Jurkat, Clone E6-1 (cell line): ENCODE results near the gene TOB1.
"Not testable (repeated sequence)": the region's sequence is repeated elsewhere in the genome, so short reads cannot be mapped to it uniquely, and the experiment has no call there.

Source experiments
- DNase-seq: peaks from one replicate; pipeline ENCODE4 v3.0.0-alpha.2; 2011; ENCODE audit warnings: low read depth, low spot score
- H3K4me3 ChIP-seq: 2 replicates; pipeline ENCODE4 v1.5.1; 2011; ENCODE audit warnings: mild to moderate bottlenecking, low read length, control low read depth, moderate library complexity

Gene TOB1

DNA sequence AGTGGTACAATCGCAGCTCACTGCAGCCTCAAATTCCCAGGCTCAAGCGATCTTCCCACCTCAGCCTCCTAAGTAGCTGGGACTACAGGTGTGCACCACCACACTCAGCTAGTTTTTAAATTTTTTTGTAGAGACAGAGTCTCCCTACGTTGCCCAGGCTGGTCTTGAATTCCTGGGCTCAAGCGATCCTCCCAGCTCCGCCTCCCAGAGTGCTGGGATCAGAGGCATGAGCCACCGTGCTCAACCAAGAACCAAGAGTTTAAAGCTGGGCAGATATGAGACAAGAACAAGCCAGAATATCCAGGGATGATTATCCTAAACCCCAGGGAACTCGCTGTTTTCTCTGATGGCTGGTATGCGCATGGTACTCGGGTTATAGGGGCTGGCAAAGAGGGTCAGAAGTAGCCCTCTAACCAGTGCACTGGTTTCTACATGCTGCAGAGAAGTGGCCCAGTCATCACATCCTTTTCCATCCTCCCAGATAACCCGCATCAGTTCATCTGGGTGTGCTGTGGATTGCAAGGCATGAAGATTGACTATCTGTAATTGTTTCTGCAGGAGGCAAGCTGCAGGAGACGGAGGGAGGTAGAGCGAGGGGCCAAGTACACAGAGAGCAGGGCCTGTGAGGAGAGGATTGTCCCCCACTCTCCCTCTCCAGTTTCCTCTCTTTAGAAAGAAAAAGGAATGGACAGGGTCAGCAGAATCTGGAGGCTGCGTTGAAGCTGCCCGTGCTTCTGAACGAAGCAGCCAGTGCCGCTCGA is 33.6 kb upstream of the TOB1 start:
- no peak for DNase-seq
- H3K4me3 ChIP-seq, result no peak overlapping the region

DNA sequence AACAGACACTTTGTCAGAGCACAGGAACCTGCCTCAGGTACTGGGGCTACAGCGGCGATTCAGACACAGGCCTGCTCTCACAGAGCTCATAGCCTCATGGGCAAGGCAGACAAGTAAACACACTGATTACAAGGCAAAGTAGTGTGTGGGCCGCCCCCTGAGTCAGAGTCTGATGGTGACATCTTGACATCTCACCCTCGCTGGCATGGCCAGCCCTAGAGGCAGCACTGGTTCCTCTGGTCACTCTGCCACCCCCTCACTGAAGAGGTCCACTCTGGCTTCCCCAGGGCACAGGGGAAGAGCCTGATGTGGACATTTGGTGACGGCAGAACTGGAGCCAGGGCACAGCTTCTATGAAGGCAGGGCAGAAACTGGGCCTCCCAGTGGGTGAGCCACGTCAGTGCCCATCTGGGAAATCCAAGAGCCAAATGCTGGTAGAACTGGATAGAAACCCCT is 32.9 kb upstream of the TOB1 start:
- no peak for DNase-seq
- no peak overlapping the region for H3K4me3 ChIP-seq

DNA sequence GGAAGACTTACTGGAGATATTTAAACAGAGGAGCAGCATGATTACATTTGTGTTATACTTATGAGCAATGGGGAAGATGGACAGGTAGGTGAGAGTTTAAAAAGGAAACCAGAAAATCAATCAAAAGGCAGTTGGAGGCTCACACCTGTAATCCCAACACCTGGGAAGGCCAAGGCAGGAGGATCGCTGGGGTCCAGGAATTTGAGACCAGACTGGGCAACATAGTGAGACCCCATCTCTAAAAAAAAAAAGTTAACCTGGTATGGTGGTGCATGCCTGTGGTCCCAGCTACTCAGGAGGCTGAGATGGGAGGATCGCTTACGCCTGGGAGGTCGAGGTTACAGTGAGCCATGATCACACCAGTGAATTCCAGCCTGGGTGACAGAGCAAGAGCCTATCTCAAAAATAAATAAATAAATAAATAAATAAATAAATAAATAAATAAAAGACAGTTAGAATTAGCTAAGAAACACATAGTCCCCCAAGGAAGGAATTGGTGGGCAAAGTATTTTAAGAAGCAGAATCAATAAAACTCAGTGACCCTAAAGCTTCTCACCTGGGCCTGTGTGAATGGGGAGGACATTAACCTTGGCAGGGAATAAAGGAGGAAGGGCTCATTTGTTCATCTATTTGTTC is 32.3 kb upstream of the TOB1 start:
- H3K4me3 ChIP-seq, result no peak overlapping the region
- DNase-seq, result no peak

DNA sequence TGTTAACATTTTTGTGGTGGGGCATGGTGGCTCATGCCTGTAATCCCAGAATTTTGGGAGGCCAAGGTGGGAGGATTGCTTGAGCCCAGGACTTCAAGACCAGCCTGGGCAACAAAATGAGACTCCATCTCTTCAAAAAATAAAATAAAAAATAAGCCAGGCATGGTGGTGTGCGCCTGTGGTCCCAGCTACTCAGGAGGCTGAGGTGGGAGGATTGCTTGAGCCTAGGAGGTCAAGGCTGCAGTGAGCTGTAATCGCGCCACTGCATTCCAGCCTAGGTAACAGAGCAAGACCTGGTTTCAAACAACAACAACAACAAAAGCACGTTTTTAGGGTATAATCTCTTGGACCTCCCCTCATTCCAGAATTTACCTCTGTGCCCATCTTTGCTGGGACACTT is 28.4 kb upstream of the TOB1 start:
- not testable (repeated sequence) for DNase-seq

DNA sequence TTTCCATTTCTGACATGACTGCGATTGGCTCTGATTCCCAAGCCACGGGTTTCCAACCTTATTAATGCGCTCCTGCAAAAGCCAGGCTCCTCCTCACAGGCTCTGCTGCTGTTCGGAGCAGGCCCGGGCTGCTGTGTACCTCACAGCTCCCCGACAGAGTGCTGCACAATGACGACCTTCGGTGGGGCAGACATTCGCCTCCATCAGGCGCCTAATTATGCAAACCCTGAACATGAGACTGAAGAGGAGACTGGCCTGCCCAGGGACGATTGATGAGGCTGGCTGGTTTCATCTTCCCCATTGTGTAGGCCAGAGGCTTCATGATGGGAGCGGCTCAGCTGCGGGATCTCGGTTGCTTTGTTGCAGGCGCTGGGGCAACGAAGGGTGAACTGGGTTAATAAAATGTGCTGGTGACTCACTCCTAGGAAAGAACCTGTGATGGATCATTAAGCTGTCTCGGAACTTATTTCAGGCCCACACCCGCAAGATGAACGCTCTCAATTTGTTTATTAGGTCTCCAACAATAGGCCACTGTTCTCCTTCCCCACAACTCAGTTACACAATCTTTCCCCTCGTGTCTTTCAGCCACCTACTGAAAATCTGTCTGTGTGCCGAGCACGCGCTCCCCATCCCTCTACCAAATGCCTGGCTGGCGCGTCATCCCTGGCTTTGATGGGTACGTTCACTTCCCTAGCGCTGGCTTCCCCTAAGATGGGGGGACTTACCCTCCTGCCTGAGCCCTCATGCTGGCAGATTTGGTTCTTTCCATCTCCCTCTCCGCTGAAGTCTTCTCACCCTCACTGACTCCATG is 27.2 kb upstream of the TOB1 start:
- no peak overlapping the region for H3K4me3 ChIP-seq
- DNase-seq, result no peak

More for the DNA sequence above, 28.4 kb upstream of the TOB1 start:
- not testable (repeated sequence) for H3K4me3 ChIP-seq

DNA sequence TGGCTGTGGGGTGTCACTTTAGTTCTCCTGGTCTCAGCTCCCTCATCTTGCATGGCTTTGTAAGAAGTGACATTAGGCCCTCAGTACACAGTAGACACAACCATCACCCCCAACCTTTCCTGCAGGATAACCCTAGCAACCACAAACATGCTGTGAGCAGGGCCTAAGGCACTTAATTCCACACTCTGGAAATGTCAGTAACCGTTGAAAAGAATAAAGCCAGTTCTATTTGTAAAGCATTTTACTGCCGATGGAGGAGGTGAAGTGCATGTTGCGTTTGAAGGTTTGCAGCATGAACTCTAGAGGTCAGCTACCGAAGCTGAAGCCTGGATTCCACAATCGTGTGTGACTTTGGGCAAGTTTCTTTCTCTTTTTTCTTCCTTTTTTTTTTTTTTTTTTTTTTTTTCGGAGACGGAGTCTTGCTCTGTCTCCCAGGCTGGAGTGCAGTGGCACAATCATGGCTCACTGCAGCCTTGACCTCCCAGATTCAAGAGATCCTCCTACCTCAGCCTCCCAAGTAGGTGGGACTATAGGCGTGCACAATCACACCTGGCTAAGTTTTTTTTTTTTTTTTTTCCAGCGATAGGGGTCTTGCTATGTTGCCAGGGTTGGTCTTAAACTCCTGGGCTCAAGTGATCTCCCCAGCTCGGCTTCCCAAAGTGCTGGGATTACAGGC is 26.1 kb upstream of the TOB1 start:
- DNase-seq, result no peak
- H3K4me3 ChIP-seq, result no peak overlapping the region

DNA sequence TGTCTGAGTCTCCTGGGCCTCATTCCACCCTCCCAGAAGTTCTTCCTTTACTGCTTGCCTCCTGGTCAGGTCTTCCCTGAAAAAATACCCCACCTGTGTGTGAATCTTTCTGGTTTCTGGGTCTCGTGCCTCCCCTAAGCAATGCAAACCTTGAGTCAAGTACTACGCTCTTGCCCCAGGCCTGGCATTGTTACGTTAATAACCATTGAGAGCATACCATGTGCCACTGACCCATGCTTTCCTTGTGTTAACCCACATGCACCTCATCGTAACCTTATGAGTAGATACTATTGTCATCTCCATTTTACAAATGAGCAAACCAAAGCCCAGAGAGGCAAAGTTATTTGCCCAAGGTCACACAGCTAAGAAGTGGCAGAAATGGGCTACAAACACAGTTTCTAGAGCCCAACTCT is 25.4 kb upstream of the TOB1 start:
- no peak overlapping the region for H3K4me3 ChIP-seq
- no peak for DNase-seq

DNA sequence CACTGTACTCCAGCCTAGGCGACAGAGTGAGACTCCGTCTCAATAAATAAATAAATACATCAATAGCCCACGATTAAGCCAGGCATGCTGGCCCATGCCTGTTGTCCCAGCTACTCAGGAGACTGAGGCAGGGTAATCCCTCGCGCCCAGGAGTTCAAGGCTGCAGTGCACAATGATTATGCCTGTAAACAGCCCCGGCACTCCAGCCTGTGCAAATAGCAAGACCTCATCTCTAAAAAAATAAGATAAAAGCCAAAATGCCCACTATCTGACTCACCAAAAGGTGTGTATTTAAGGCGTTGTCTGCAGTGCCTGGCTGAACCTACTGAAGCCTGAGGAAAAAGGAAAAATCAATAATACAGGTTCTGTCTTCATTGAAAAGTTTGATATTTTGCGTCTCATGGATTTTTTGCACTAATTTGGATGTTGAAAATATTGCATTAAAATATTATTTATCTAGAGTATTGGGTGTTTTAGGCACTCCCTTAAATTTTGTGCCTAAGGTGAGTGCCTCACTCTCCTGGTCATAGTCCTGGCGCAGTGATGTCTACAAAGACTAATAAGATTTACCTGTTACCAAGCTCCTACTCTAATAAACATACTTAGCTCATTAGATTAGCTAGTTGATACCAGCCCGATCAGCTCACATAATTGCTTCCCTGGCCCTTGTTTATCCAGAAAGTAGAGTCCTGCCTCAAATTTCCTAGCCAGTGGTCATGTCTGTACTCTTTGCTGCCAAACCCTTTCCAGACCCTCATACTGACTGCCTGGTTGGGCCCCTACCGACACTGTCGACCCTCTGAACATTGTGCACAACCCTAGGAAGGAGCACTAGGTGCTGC is 24.7 kb upstream of the TOB1 start:
- no peak for DNase-seq
- H3K4me3 ChIP-seq, result no peak overlapping the region

DNA sequence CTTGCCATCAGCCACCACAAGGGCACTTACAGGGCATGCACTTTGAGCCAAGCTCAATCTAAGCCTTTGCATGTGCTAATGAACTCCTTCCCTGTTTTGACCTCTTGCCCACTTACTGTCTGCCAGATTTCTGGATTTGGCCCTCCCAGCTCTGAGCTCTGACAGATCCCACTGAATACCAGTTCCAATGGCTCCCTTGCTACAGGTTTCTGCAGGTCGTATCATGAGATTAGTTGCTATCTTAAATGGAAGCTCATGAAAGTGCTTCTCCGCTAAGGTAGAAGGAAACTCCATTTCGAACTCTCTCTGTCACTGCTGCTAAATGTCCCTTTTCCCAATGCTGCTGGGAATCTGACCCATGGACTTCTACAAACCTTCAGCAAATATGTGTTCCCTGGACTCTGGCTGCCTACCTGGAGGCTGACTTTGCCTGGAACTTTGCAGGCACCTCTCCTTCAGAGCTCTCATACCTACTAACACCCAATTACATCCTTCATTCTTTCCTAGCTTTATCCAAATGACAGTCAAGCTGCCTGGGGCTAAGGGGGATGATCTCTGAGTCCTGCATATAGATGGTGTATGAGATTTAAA is 23.5 kb upstream of the TOB1 start:
- H3K4me3 ChIP-seq, result no peak overlapping the region
- no peak for DNase-seq

DNA sequence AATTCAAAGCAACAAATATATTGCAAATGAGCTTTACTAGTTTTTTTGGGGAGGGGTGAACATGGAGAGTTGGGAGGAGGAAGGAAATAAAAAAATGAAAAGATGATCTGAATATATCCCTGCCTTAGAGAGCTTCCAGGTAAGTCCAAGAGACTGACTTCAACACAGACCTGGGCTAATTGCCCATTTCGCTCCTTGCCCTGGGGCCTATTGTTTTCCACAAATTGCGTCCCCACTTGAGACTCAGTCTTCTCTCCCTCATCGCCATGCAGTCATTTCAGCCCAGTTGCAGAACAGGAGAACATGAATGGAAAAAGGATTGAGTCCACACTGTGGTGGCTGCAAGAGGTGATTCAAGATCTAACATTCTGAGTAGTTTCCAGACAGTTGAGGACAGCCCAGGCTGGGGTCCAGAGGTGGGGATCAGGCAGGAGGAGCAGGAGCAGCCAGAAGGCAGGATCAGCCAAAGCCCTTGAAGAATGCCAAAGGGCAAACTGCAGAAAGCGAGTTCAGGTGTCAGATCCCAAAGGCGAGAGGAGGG is 21.6 kb upstream of the TOB1 start:
- DNase-seq, result no peak
- no peak overlapping the region for H3K4me3 ChIP-seq

DNA sequence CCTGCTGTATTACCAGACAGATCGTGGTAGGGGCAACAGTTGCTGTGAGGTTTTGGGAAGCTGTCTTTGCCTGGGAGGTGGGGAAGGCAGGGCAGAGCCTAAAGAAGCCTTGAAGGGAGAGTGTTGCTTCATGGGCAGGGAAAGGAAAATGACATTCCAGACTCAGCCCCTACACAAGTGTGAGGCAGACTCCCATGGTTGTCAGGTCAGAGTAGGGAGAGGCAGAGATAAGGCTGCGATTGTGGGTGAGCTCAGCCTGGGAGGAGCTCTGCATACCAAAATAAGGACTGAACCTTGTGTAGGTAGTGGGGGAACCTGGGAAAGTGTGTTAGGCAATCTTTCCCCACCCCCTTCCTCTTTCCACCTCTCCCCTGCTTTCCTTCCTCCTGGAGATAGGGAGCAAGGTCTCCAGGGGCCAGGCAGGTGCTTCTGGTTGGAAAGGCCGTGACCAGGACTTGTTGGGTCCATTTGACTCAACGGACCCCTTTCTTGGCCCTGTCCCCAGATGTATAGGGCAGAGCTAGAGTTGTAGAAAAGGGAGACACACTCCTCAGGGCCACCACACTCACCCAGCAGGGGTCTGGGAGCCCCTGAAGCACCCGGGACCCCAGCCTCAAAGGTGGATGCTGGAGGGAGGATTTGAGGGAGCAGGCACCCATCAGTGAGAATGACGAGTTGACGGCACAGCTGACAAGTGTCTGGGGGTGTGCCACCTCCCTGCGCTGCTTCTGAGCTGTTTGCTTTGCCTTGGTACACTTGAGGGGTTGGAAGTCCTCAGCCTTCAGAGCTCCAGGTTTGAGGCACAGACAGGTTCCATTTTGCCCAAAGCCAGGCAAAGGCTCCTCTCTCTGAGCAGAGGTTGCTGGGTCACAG is 18.5 kb upstream of the TOB1 start:
- no peak overlapping the region for H3K4me3 ChIP-seq
- DNase-seq, result no peak

DNA sequence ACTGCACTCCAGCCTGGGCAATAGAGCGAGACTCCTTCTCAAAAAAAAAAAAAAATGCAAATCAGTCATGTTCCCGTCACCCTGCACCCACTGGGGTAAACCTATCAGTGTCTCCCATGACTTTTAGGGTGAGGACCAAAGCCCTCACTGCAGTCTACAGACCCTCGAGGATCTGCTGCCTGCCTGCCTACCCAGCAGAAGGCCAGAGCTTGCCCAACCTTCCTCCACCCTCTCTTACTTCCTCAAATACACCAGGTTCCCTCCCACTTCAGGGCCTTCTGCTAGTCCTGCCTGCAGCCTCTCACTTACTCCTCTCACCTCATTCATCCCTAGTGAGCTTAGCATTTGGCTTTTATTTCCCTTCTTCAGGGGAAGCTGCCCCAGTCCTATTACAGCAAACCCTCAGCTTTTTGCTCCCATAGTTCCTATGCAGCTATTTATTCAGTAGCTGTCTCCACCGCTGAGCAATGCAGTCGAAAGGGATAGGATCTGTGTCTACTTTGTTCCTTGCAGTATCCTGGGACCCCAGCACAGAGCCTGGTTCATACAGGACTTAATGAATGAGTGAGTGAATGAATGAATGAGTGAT is 17.8 kb upstream of the TOB1 start:
- no peak for DNase-seq
- H3K4me3 ChIP-seq, result no peak overlapping the region

DNA sequence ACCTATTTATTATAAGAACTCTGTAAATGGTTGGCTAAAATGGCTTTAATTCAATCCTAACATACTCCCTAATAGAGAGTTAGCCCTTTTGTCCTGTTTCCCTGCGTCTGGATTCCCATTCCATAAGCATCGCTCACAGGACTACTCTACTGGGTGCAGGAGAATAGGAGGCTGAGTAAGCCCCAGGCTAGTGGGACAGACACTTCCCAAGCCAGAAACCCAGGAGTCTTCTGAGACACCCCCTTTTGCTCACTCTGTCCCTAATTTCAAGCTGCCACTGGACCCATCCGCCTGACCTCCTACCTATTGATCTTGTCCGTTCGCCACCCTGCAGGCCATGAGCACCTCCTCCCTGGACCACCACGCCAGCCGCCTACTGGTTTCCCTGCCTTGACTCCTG is 16.7 kb upstream of the TOB1 start:
- DNase-seq, result no peak
- no peak overlapping the region for H3K4me3 ChIP-seq

DNA sequence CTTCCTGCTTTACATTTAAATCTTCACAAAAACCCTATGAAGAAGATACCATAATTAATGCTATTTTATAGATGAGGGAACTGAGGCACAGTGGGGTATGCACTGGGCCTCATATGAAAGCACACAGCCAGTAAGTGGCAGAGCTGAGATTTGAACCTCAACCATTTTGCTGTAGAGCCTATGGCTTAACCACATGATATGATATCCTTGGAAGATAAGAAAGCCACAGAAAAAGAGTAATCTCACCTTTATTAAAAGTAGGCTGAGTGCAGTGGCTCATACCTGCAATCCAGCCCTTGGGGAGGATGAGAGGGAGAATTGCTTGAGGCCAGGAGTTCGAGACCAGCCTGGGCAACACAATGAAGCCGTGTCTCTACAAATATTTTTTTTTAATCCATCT is 15.0 kb upstream of the TOB1 start:
- DNase-seq, result no peak

DNA sequence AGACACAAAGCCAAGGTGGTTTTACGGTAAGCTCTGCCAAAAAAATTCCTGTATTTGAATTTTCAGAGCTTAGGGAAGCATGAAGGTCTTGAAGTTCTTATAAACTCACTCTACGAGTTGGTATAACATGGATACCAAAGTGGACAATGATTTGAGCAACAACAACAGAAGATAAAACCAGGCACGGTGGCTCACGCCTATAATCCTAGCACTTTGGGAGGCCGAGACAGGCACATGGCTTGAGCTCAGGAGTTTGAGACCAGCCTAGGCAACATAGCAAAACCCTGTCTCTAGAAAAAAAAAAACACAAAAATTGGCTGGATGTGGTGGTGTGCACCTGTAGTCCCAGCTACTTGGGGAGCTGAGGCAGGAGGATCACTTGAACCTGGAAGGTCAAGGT is 12.9 kb upstream of the TOB1 start:
- DNase-seq, result no peak
- no peak overlapping the region for H3K4me3 ChIP-seq

More for the DNA sequence above, 15.0 kb upstream of the TOB1 start:
- no peak overlapping the region for H3K4me3 ChIP-seq

DNA sequence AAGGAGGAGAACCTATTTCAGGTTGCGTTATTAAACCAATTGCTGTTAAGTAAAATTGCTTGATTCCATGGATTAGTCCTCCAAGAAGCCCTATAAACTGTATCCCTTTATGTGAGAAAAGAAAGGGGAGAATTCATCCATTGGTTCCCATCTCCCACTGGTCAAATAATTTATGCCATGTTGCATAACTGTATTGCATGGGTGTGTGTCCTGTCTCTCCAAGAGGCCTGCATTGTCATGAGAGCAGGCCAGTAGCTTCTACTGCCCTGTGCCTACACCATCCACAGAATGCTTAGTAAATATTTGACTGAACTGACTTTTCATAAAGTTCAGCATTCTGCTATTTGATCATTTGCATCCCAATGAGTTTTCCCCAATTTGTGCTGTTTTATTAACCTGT is 11.7 kb upstream of the TOB1 start:
- H3K4me3 ChIP-seq, result no peak overlapping the region
- DNase-seq, result no peak

DNA sequence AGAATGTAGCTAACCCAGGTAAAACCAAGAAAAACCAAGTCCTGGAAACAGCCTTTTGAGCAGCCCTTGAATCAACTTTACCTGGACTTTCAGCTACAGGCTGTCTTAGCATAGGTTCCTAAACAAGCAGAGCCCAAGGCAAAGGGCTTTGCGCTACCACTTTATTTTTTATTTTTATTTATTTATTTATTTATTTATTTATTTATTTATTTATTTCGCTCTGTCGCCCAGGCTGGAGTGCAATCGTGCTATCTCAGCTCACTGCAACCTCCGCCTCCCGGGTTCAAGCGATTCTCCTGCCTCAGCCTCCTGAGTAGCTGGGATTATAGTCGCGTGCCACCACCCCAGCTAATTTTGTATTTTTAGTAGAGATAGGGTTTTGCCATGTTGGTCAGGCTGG is 10.9 kb upstream of the TOB1 start:
- DNase-seq, H3K4me3 ChIP-seq: not testable (repeated sequence)
